Liver (tissue), 9 donors: ENCODE results near the gene KCNE3. TPM values are rescaled to one million over a fixed set of nuclear protein-coding genes. Genes with fewer than 3 reads are reported as not detected.

Experiments
- DNase-seq: peaks from one replicate; pipeline ENCODE4 v3.0.0-alpha.2; 2017; ENCODE audit warnings: low spot score
- H3K27ac ChIP-seq, 2 donors: one replicate each; pipeline ENCODE4 v1.7.0; 2013; ENCODE audit warnings: inconsistent platforms in 2 of 2, low read length in 2 of 2, control low read depth in 1 of 2, low read depth in 1 of 2, mild to moderate bottlenecking in 1 of 2
- H3K27me3 ChIP-seq, 4 donors: one replicate each; pipeline versions ENCODE4 v1.6.1 to v1.7.0; 2013; ENCODE audit warnings: low read length in 3 of 4, inconsistent platforms in 1 of 4, mild to moderate bottlenecking in 1 of 4, moderate library complexity in 1 of 4; ENCODE audit not compliant: control insufficient read depth in 4 of 4, insufficient read depth in 4 of 4
- H3K36me3 ChIP-seq, 4 donors: one replicate each; pipeline versions ENCODE4 v1.6.1 to v1.7.0; 2013; ENCODE audit warnings: low read length in 3 of 4, mild to moderate bottlenecking in 3 of 4, low read depth in 1 of 4, moderate library complexity in 1 of 4; ENCODE audit not compliant: control insufficient read depth in 4 of 4, insufficient read depth in 3 of 4
- H3K4me1 ChIP-seq, 4 donors: one replicate each; pipeline versions ENCODE4 v1.6.1 to v1.7.0; 2013; ENCODE audit warnings: low read length in 3 of 4, mild to moderate bottlenecking in 3 of 4, moderate library complexity in 1 of 4; ENCODE audit not compliant: control insufficient read depth in 4 of 4, insufficient read depth in 4 of 4
- H3K4me3 ChIP-seq, 3 donors: one replicate each; pipeline versions ENCODE4 v1.6.1 to v1.7.0; 2013; ENCODE audit warnings: low read length in 3 of 3, control low read depth in 1 of 3, low read depth in 1 of 3, mild to moderate bottlenecking in 1 of 3
- H3K9ac ChIP-seq, 2 donors: one replicate each; pipeline ENCODE4 v1.7.0; 2013; ENCODE audit warnings: low read length in 2 of 2, mild to moderate bottlenecking in 2 of 2, moderate library complexity in 2 of 2, control low read depth in 1 of 2, low read depth in 1 of 2
- H3K9me3 ChIP-seq, 4 donors: one replicate each; pipeline versions ENCODE4 v1.6.1 to v1.7.0; 2013; ENCODE audit warnings: low read length in 3 of 4; ENCODE audit not compliant: control insufficient read depth in 4 of 4
- EGR1 ChIP-seq, 2 donors: IDR thresholded peaks; 2 replicates each; pipeline ENCODE4 v1.6.1; 2016 to 2018; ENCODE audit warnings: antibody characterized with exemption in 2 of 2, low read depth in 2 of 2
- FOXA1 ChIP-seq: IDR thresholded peaks from 2 replicates; pipeline ENCODE4 v1.6.1; 2016; ENCODE audit warnings: antibody characterized with exemption
- GABPA ChIP-seq, 2 donors: IDR thresholded peaks in 1 of 2; conservative IDR thresholded peaks in 1 of 2; 2 replicates each; pipeline ENCODE4 v1.6.1; 2016; ENCODE audit warnings: antibody characterized with exemption in 2 of 2, mild to moderate bottlenecking in 1 of 2, moderate library complexity in 1 of 2
- HNF4A ChIP-seq, 2 donors: conservative IDR thresholded peaks; 2 replicates each; pipeline ENCODE4 v1.6.1; 2016; ENCODE audit warnings: antibody characterized with exemption in 2 of 2, mild to moderate bottlenecking in 2 of 2
- HNF4G ChIP-seq: IDR thresholded peaks from 2 replicates; pipeline ENCODE4 v1.6.1; 2016; ENCODE audit warnings: antibody characterized with exemption
- JUND ChIP-seq, 2 donors: IDR thresholded peaks; 2 replicates each; pipeline ENCODE4 v1.6.1; 2016; ENCODE audit warnings: antibody characterized with exemption in 2 of 2
- NR2F2 ChIP-seq: IDR thresholded peaks from 2 replicates; pipeline ENCODE4 v1.6.1; 2016; ENCODE audit warnings: antibody characterized with exemption
- RAD21 ChIP-seq, 2 donors: IDR thresholded peaks; 2 replicates each; pipeline ENCODE4 v1.6.1; 2016; ENCODE audit warnings: antibody characterized with exemption in 2 of 2, mild to moderate bottlenecking in 2 of 2
- TAF1 ChIP-seq: conservative IDR thresholded peaks from 2 replicates; pipeline ENCODE4 v1.6.1; 2016; ENCODE audit warnings: antibody characterized with exemption, mild to moderate bottlenecking
- YY1 ChIP-seq: IDR thresholded peaks from 2 replicates; pipeline ENCODE4 v1.6.1; 2016; ENCODE audit warnings: antibody characterized with exemption, mild to moderate bottlenecking
- WGBS: extraction: QIAGEN DNeasy Blood & Tissue Kit; methylation state at CpG from one replicate; pipeline ENCODE4 v1.1.7; 2013; 5-methylcytosine and 5-hydroxymethylcytosine counted together
- polyA plus RNA-seq, 2 donors: library from polyadenylated mRNA; stranded (reverse) in 1 of 2; unstranded in 1 of 2; fragments of 200-250 nt in 1 of 2; fragments of >200 nt in 1 of 2; fragmentation: Nextera tagmentation in 1 of 2; extraction: Ambion mirVana in 1 of 2; gene quantifications; one replicate each; pipeline versions ENCODE4 v1.2.1 to v1.2.3, GENCODE V29; 2013 to 2015
- total RNA-seq, 2 donors: library from RNA; depleted of rRNA; stranded (reverse); fragments of >200 nt; gene quantifications; one replicate each; pipeline ENCODE4 v1.2.3, GENCODE V29; 2014
- TF ChIP-seq, protein P1 (sequence below): IDR thresholded peaks from 2 replicates; pipeline ENCODE4 v1.6.1; 2016; ENCODE audit warnings: antibody characterized with exemption, mild to moderate bottlenecking
- TF ChIP-seq, protein P2 (sequence below): IDR thresholded peaks from 2 replicates; pipeline ENCODE4 v1.6.1; 2016; ENCODE audit warnings: antibody characterized with exemption
- TF ChIP-seq, protein P3 (sequence below): IDR thresholded peaks from 2 replicates; pipeline ENCODE4 v1.6.1; 2016; ENCODE audit warnings: antibody characterized with exemption
- TF ChIP-seq, protein P4 (sequence below): IDR thresholded peaks from 2 replicates; pipeline ENCODE4 v1.6.1; 2016; ENCODE audit warnings: antibody characterized with exemption
- TF ChIP-seq, protein P5 (sequence below): fragments of 150-350 bp; IDR thresholded peaks from 2 replicates; pipeline ENCODE4 v1.5.1; 2017; ENCODE audit warnings: improper control_type of control experiment, low read depth, low read length; ENCODE audit not compliant: missing input control
- donor health status: healthy.
- donor health status: healthy.
- donor health status: healthy.
- donor health status: healthy.
- donor health status: healthy.

The KCNE3 gene
- total and polyA plus RNA-seq, 4 donors = 1.4 to 22.9 (median 3.8) TPM

DNA sequence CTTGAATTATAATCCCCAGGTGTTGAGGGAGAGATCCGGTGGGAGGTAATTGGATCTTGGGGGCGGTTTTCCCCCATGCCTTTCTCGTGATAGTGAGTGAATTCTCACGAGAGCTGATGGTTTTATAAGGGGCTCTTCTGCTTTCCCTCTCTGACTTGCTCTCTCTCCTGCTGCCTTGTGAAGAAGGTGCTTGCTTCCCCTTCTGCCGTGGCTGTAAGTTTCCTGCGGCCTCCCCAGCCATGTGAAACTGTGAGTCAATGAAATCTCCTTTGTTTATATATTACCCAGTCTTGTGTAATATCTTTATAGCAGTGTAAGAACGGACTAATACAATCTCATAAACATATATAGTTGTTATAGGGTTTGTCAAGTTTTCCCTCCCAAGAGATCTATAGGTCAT is 32.8 kb downstream of the KCNE3 start (continued):
- TF ChIP-seq, protein P1, sequence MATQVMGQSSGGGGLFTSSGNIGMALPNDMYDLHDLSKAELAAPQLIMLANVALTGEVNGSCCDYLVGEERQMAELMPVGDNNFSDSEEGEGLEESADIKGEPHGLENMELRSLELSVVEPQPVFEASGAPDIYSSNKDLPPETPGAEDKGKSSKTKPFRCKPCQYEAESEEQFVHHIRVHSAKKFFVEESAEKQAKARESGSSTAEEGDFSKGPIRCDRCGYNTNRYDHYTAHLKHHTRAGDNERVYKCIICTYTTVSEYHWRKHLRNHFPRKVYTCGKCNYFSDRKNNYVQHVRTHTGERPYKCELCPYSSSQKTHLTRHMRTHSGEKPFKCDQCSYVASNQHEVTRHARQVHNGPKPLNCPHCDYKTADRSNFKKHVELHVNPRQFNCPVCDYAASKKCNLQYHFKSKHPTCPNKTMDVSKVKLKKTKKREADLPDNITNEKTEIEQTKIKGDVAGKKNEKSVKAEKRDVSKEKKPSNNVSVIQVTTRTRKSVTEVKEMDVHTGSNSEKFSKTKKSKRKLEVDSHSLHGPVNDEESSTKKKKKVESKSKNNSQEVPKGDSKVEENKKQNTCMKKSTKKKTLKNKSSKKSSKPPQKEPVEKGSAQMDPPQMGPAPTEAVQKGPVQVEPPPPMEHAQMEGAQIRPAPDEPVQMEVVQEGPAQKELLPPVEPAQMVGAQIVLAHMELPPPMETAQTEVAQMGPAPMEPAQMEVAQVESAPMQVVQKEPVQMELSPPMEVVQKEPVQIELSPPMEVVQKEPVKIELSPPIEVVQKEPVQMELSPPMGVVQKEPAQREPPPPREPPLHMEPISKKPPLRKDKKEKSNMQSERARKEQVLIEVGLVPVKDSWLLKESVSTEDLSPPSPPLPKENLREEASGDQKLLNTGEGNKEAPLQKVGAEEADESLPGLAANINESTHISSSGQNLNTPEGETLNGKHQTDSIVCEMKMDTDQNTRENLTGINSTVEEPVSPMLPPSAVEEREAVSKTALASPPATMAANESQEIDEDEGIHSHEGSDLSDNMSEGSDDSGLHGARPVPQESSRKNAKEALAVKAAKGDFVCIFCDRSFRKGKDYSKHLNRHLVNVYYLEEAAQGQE = no peak

DNA sequence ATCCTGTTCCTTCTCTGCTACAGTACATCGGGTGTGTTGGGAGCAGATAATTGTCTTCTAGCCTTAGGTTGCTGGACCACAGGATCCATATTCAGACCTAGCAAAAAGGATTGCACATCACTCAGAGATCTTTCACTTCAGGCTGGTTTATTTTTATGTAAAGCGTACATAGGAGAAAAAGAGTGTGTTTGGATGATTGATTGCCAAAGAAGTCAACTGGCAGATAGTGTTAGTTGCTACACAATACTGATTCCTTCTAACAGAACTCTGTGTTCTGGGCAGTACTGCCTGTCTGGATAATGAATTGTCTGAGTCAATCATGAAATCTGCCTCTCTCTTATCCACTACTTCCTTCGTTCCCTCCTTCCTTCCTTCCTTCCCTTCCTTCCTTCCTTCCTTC is 38.1 kb downstream of the KCNE3 start:
- WGBS = 85% methylated on average over 3 of the region's 3 CpGs
- TF ChIP-seq, protein P2, sequence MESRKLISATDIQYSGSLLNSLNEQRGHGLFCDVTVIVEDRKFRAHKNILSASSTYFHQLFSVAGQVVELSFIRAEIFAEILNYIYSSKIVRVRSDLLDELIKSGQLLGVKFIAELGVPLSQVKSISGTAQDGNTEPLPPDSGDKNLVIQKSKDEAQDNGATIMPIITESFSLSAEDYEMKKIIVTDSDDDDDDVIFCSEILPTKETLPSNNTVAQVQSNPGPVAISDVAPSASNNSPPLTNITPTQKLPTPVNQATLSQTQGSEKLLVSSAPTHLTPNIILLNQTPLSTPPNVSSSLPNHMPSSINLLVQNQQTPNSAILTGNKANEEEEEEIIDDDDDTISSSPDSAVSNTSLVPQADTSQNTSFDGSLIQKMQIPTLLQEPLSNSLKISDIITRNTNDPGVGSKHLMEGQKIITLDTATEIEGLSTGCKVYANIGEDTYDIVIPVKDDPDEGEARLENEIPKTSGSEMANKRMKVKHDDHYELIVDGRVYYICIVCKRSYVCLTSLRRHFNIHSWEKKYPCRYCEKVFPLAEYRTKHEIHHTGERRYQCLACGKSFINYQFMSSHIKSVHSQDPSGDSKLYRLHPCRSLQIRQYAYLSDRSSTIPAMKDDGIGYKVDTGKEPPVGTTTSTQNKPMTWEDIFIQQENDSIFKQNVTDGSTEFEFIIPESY = no peak
- TF ChIP-seq, protein P3, sequence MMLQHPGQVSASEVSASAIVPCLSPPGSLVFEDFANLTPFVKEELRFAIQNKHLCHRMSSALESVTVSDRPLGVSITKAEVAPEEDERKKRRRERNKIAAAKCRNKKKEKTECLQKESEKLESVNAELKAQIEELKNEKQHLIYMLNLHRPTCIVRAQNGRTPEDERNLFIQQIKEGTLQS = no peak
- TF ChIP-seq, protein P4, sequence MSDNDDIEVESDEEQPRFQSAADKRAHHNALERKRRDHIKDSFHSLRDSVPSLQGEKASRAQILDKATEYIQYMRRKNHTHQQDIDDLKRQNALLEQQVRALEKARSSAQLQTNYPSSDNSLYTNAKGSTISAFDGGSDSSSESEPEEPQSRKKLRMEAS = no peak
- TF ChIP-seq EGR1 (IDR thresholded peaks at IDR 0.05; ENCODE audit: low read depth in 2 of 2) (no peak), FOXA1 (no peak), TAF1 (no peak), HNF4G (no peak), RAD21 (IDR thresholded peaks at IDR 0.05) (no peak), JUND (IDR thresholded peaks at IDR 0.05) (no peak), HNF4A (conservative IDR thresholded peaks at IDR 0.05) (no peak), NR2F2 (no peak)
- H3K9me3 ChIP-seq = no peaks in the 10 kb centered on the region

DNA sequence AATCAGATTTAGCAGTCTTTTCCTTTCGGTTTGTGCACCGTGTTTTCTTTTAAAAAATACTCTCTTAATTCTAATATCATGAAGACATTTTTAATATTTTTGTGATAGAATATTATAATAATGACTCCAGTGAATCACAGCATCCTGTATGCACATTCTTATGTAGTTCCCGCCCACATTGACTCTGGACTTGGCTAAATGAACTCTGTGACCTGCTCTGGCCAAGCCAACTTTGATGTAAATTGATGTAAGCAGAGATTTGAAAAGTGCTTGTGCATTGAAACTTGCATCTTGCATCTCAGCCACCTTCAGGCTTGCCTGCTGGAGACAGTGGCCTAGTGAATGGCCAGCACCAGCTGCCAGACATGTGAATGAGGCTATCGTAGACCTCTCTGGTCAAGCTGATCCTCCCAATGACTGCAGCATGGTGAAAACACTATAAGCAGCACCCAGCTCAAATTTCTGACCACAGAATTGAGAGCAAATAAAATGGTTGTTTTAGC is 39.9 kb downstream of the KCNE3 start:
- TF ChIP-seq, protein P2 = no peak
- TF ChIP-seq TAF1 (no peak), GABPA (IDR thresholded peaks at IDR 0.05 in 1 of 2, conservative IDR thresholded peaks at IDR 0.05 in 1 of 2) (no peak), YY1 (no peak), JUND (IDR thresholded peaks at IDR 0.05) (no peak), RAD21 (IDR thresholded peaks at IDR 0.05) (no peak), HNF4A (conservative IDR thresholded peaks at IDR 0.05) (no peak), NR2F2 (no peak)
- TF ChIP-seq, protein P5, sequence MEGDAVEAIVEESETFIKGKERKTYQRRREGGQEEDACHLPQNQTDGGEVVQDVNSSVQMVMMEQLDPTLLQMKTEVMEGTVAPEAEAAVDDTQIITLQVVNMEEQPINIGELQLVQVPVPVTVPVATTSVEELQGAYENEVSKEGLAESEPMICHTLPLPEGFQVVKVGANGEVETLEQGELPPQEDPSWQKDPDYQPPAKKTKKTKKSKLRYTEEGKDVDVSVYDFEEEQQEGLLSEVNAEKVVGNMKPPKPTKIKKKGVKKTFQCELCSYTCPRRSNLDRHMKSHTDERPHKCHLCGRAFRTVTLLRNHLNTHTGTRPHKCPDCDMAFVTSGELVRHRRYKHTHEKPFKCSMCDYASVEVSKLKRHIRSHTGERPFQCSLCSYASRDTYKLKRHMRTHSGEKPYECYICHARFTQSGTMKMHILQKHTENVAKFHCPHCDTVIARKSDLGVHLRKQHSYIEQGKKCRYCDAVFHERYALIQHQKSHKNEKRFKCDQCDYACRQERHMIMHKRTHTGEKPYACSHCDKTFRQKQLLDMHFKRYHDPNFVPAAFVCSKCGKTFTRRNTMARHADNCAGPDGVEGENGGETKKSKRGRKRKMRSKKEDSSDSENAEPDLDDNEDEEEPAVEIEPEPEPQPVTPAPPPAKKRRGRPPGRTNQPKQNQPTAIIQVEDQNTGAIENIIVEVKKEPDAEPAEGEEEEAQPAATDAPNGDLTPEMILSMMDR = no peak
- TF ChIP-seq, protein P3 = no peak
- TF ChIP-seq, protein P1 = no peak
- 94% methylated on average over 4 of the region's 4 CpGs for WGBS
- Histone ChIP-seq H3K27me3 (no peaks in the 10 kb centered on the region), H3K27ac (no peak overlapping the region), H3K9ac (no peak overlapping the region), H3K9me3 (no peaks in the 10 kb centered on the region), H3K36me3 (no peaks in the 10 kb centered on the region), H3K4me3 (no peak overlapping the region), H3K4me1 (no peaks in the 10 kb centered on the region)
- DNase-seq = no peak

More for the DNA sequence above, 38.1 kb downstream of the KCNE3 start:
- H3K27ac ChIP-seq = no peak overlapping the region
- DNase-seq = no peak
- H3K9ac ChIP-seq = no peak overlapping the region
- H3K36me3 ChIP-seq = no peaks in the 10 kb centered on the region
- no peaks in the 10 kb centered on the region for H3K4me1 ChIP-seq
- H3K4me3 ChIP-seq = no peak overlapping the region
- no peaks in the 10 kb centered on the region for H3K27me3 ChIP-seq
